ENCODE measurements around the gene MANBA. TPM values are rescaled to one million over a fixed set of nuclear protein-coding genes. Genes with fewer than 3 reads are reported as not detected.

The MANBA gene
- total and polyA plus RNA-seq, 2 of the 13 experiments (the other 11 are each of a cell fraction or from before 2014, with no cell fraction given) = 11.7 to 33.3 TPM

- TF ChIP-seq E2F2 (CRISPR knock-in tag; IDR thresholded peaks at IDR 0.05; ENCODE audit: borderline replicate concordance) = no peak
- TF ChIP-seq ZNF280D (CRISPR knock-in tag; IDR thresholded peaks at IDR 0.05) = peak; percentile 89
- TF ChIP-seq GLI4 (CRISPR knock-in tag; IDR thresholded peaks at IDR 0.05; ENCODE audit: borderline replicate concordance) = no peak
- no peak for TF ChIP-seq ATF4 (CRISPR knock-in tag; IDR thresholded peaks at IDR 0.05)
- TF ChIP-seq ZNF710 (CRISPR knock-in tag; IDR thresholded peaks at IDR 0.05; ENCODE audit: borderline replicate concordance) = no peak; the same call in 1 of the 2 replicates
- TF ChIP-seq POLR2AphosphoS5 (IDR thresholded peaks at IDR 0.05; ENCODE audit: low read depth, low read length) = no peak
- TF ChIP-seq ERF (CRISPR knock-in tag; IDR thresholded peaks at IDR 0.05) = no peak
- TF ChIP-seq ONECUT2 (CRISPR knock-in tag; IDR thresholded peaks at IDR 0.05) = no peak
- no peak for TF ChIP-seq ARNT (IDR thresholded peaks at IDR 0.05)
- peak; percentile 43; the same call in 1 of the 2 replicates for TF ChIP-seq DMAP1 (CRISPR knock-in tag; IDR thresholded peaks at IDR 0.05)
- TF ChIP-seq AHDC1 (CRISPR knock-in tag; IDR thresholded peaks at IDR 0.05; ENCODE audit: borderline replicate concordance) = no peak
- TF ChIP-seq HOXA7 (CRISPR knock-in tag; IDR thresholded peaks at IDR 0.05) = no peak
- no peak for TF ChIP-seq ZNF10 (CRISPR knock-in tag; IDR thresholded peaks at IDR 0.05; ENCODE audit: borderline replicate concordance, low read depth)
- no peak for TF ChIP-seq KLF11 (CRISPR knock-in tag; IDR thresholded peaks at IDR 0.05)
- TF ChIP-seq SIN3B (IDR thresholded peaks at IDR 0.05; ENCODE audit: low read length) = no peak
Measured at GRCh38 chr4:102717448-102718092, 43.2 kb downstream of the MANBA start (continued).
